GM23338 (cell line): ENCODE data around the gene GAREM2. TPM values are rescaled to one million over a fixed set of nuclear protein-coding genes. Genes with fewer than 3 reads are reported as not detected.

Experiments used
- ATAC-seq: fragments of 200-7000 bp; cut with Tn5 transposase; 3 replicates; pipeline ENCODE4 v1.9.1; 2020
- DNase-seq: peaks from one replicate; pipeline ENCODE4 v3.0.0-alpha.2; 2015; ENCODE audit warnings: low spot score
- H2AFZ ChIP-seq: fragments of 200-600 bp; sonication (generic); 2 replicates; pipeline ENCODE4 v1.8.0; 2016; ENCODE audit warnings: antibody characterized with exemption, mild to moderate bottlenecking, moderate library complexity
- H3F3A ChIP-seq: fragments of 200-600 bp; sonication (generic); replicated peaks from 2 replicates; pipeline ENCODE4 v1.8.0; 2017; ENCODE audit warnings: antibody characterized with exemption, mixed run types, low read depth
- H3K27ac ChIP-seq: fragments of 200-600 bp; sonication (generic); 2 replicates; pipeline ENCODE4 v1.6.1; 2016; ENCODE audit warnings: low read depth
- H3K27me3 ChIP-seq: fragments of 200-600 bp; sonication (generic); 2 replicates; pipeline ENCODE4 v1.8.0; 2016; ENCODE audit warnings: mild to moderate bottlenecking, mixed run types, moderate library complexity; ENCODE audit not compliant: insufficient read depth
- H3K36me3 ChIP-seq: fragments of 200-600 bp; sonication (generic); 2 replicates; pipeline ENCODE4 v1.8.0; 2016; ENCODE audit warnings: mild to moderate bottlenecking; ENCODE audit not compliant: insufficient read depth
- H3K4me1 ChIP-seq: fragments of 200-600 bp; sonication (generic); 2 replicates; pipeline ENCODE4 v1.8.0; 2016; ENCODE audit warnings: mild to moderate bottlenecking, moderate library complexity; ENCODE audit not compliant: insufficient read depth
- H3K4me2 ChIP-seq: fragments of 200-600 bp; sonication (generic); 2 replicates; pipeline ENCODE4 v1.7.1; 2017; ENCODE audit warnings: mixed run types
- H3K4me3 ChIP-seq: fragments of 200-600 bp; sonication (generic); 2 replicates; pipeline ENCODE4 v1.6.1; 2016; ENCODE audit warnings: mixed run types
- H3K79me2 ChIP-seq: fragments of 200-600 bp; sonication (generic); replicated peaks from 2 replicates; pipeline ENCODE4 v1.8.0; 2017; ENCODE audit warnings: mild to moderate bottlenecking; ENCODE audit not compliant: insufficient read depth
- H3K9me2 ChIP-seq: fragments of 200-600 bp; sonication (generic); 2 replicates; pipeline ENCODE4 v1.8.0; 2017; ENCODE audit not compliant: insufficient read depth
- H4K20me1 ChIP-seq: fragments of 200-600 bp; sonication (generic); replicated peaks from 2 replicates; pipeline ENCODE4 v1.8.0; 2017; ENCODE audit warnings: mild to moderate bottlenecking; ENCODE audit not compliant: insufficient read depth
- H3K27ac Mint-ChIP-seq: 2 replicates; pipeline ENCODE4 v1.8.0; 2020; ENCODE audit warnings: inconsistent platforms, mild to moderate bottlenecking, moderate library complexity, mixed read lengths
- H3K27me3 Mint-ChIP-seq: 3 replicates; pipeline ENCODE4 v1.8.0; 2022; ENCODE audit warnings: low read depth, mild to moderate bottlenecking, moderate library complexity, mixed read lengths, inconsistent platforms; ENCODE audit not compliant: insufficient read depth, poor library complexity
- H3K36me3 Mint-ChIP-seq: 3 replicates; pipeline ENCODE4 v1.8.0; 2021; ENCODE audit warnings: low read depth, mild to moderate bottlenecking, inconsistent platforms, moderate library complexity, mixed read lengths
- H3K4me1 Mint-ChIP-seq: 3 replicates; pipeline ENCODE4 v1.8.0; 2020; ENCODE audit warnings: mild to moderate bottlenecking, inconsistent platforms, mixed read lengths
- H3K4me3 Mint-ChIP-seq: 3 replicates; pipeline ENCODE4 v1.8.0; 2021; ENCODE audit warnings: moderate library complexity, mild to moderate bottlenecking, inconsistent platforms, mixed read lengths
- H3K9me3 Mint-ChIP-seq: 3 replicates; pipeline ENCODE4 v1.8.0; 2020; ENCODE audit warnings: moderate library complexity, mild to moderate bottlenecking, inconsistent platforms, mixed read lengths
- CTCF ChIP-seq, 2 experiments: fragments of 200-600 bp in 1 of 2; sonication (generic) in 1 of 2; conservative IDR thresholded peaks; 2 replicates each; pipeline versions ENCODE4 v1.5.1 to v1.6.1; 2016 to 2017; ENCODE audit warnings: antibody characterized with exemption in 2 of 2, low read depth in 2 of 2, mild to moderate bottlenecking in 2 of 2, moderate library complexity in 1 of 2
- ETS1 ChIP-seq: IDR thresholded peaks from 2 replicates; pipeline ENCODE4 v1.6.1; 2016; ENCODE audit warnings: antibody characterized with exemption
- EZH2 ChIP-seq: fragments of 200-600 bp; sonication (generic); IDR thresholded peaks from one replicate; pipeline ENCODE4 v1.8.0; 2017; ENCODE audit warnings: antibody characterized with exemption, mild to moderate bottlenecking, low read depth; ENCODE audit not compliant: unreplicated experiment
- JUNB ChIP-seq: IDR thresholded peaks from one replicate; pipeline ENCODE4 v1.6.1; 2016; ENCODE audit warnings: antibody characterized with exemption; ENCODE audit not compliant: unreplicated experiment
- NANOG ChIP-seq: IDR thresholded peaks from 2 replicates; pipeline ENCODE4 v1.6.1; 2016; ENCODE audit warnings: antibody characterized with exemption, borderline replicate concordance
- POLR2AphosphoS5 ChIP-seq: IDR thresholded peaks from 2 replicates; pipeline ENCODE4 v1.6.1; 2016; ENCODE audit warnings: antibody characterized with exemption, low read depth
- REST ChIP-seq: IDR thresholded peaks from one replicate; pipeline ENCODE4 v1.6.1; 2018; ENCODE audit warnings: antibody characterized with exemption; ENCODE audit not compliant: unreplicated experiment
- ZNF114 ChIP-seq: fragments of 250-450 bp; sonication (Bioruptor Pico); IDR thresholded peaks from 2 replicates; pipeline ENCODE4 v1.5.0; 2020; ENCODE audit warnings: mild to moderate bottlenecking, moderate library complexity
- polyA plus RNA-seq: library from polyadenylated mRNA; unstranded; fragments of >200 nt; fragmentation: Nextera tagmentation; extraction: Ambion mirVana; gene quantifications from 2 replicates; pipeline ENCODE4 v1.2.1, GENCODE V29; 2016
- total RNA-seq: library from RNA; depleted of rRNA; stranded (reverse); fragments of >200 nt; shearing (Covaris generic); gene quantifications from 2 replicates; pipeline ENCODE4 v1.2.3, GENCODE V29; 2014

The GAREM2 gene
- total and polyA plus RNA-seq, 2 experiments from 2014 or later = 3.8 to 23.8 TPM

GRCh38 chr2:26229595-26229994, 56.7 kb downstream of the GAREM2 start (continued):
- no peak for TF ChIP-seq REST
- no peak for TF ChIP-seq JUNB
- TF ChIP-seq EZH2 = no peak
- TF ChIP-seq ETS1 = no peak
- no peak for TF ChIP-seq NANOG
- TF ChIP-seq ZNF114 (CRISPR knock-in tag) = no peak
- no peak for TF ChIP-seq CTCF (conservative IDR thresholded peaks at IDR 0.05; ENCODE audit: low read depth in 2 of 2)
- no peak for TF ChIP-seq POLR2AphosphoS5

GRCh38 chr2:26230806-26231205, 57.9 kb downstream of the GAREM2 start:
- Histone ChIP-seq H2AFZ (no peak overlapping the region), H3F3A (no peaks in the 10 kb centered on the region), H3K4me2 (no peak overlapping the region), H4K20me1 (peaks cover 14% of the 10 kb centered on the region; the same call in 1 of the 2 replicates), H3K36me3 (peaks cover 87% of the 10 kb centered on the region), H3K27me3 (no peaks in the 10 kb centered on the region), H3K27ac (no peak overlapping the region), H3K4me1 (no peaks in the 10 kb centered on the region), H3K4me3 (no peak overlapping the region), H3K79me2 (no peaks in the 10 kb centered on the region), H3K9me2 (no peaks in the 10 kb centered on the region)
- H3K4me3 Mint-ChIP-seq = no peak overlapping the region
- H3K27ac Mint-ChIP-seq = no peak overlapping the region
- no peak for TF ChIP-seq JUNB
- TF ChIP-seq POLR2AphosphoS5 = no peak
- no peak for TF ChIP-seq ETS1
- TF ChIP-seq REST = no peak
- no peaks in the 10 kb centered on the region for H3K4me1 Mint-ChIP-seq
- ATAC-seq (no peak), DNase-seq (no peak)
- H3K9me3 Mint-ChIP-seq = peaks cover 10% of the 10 kb centered on the region; the same call in 2 of the 3 replicates
- H3K36me3 Mint-ChIP-seq = peaks cover 83% of the 10 kb centered on the region
- H3K27me3 Mint-ChIP-seq = no peaks in the 10 kb centered on the region
